ENCODE data around the gene ADARB2. TPM values are rescaled to one million over a fixed set of nuclear protein-coding genes. Genes with fewer than 3 reads are reported as not detected.

The ADARB2 gene
- total RNA-seq, 2 experiments from 2014 or later: 0.17 to 0.30 TPM

GRCh38 chr10:1477578-1477977 is 259.7 kb downstream of the ADARB2 start:
- ChIA-PET POLR2A (no interaction called here), CTCF (no interaction called here)

GRCh38 chr10:1476455-1476803 is 260.9 kb downstream of the ADARB2 start:
- Mint-ChIP-seq H3K27me3 (peaks cover 4% of the 10 kb centered on the region), H3K4me1 (no peaks in the 10 kb centered on the region), H3K27ac (no peak overlapping the region), H3K36me3 (ENCODE audit: low read depth) (no peaks in the 10 kb centered on the region), H3K9me3 (no peaks in the 10 kb centered on the region), H3K4me3 (no peak overlapping the region)
- POLR2A ChIA-PET: no interaction called here
- CTCF ChIA-PET: no interaction called here
- no peak for DNase-seq

More at GRCh38 chr10:1477578-1477977, 259.7 kb downstream of the ADARB2 start:
- Mint-ChIP-seq H3K36me3 (ENCODE audit: low read depth) (no peaks in the 10 kb centered on the region), H3K27ac (no peak overlapping the region), H3K27me3 (peaks cover 7% of the 10 kb centered on the region), H3K4me1 (no peaks in the 10 kb centered on the region), H3K9me3 (no peaks in the 10 kb centered on the region), H3K4me3 (no peak overlapping the region)
- DNase-seq: no peak

- no peak for DNase-seq
- Mint-ChIP-seq H3K27me3 (peaks cover 3% of the 10 kb centered on the region), H3K27ac (no peak overlapping the region), H3K36me3 (ENCODE audit: low read depth) (no peaks in the 10 kb centered on the region), H3K9me3 (no peaks in the 10 kb centered on the region), H3K4me3 (no peak overlapping the region), H3K4me1 (no peaks in the 10 kb centered on the region)
- ChIA-PET CTCF (no interaction called here), POLR2A (no interaction called here)
These were observed 261.4 kb downstream of the ADARB2 start for GRCh38 chr10:1475771-1476454.

GRCh38 chr10:1475098-1475591 is 262.2 kb downstream of the ADARB2 start:
- POLR2A ChIA-PET: no interaction called here
- peaks cover 2% of the 10 kb centered on the region for H3K27me3 Mint-ChIP-seq
- no peak for DNase-seq
- no peaks in the 10 kb centered on the region for H3K36me3 Mint-ChIP-seq (ENCODE audit: low read depth)
- no peaks in the 10 kb centered on the region for H3K9me3 Mint-ChIP-seq
- CTCF ChIA-PET: no interaction called here
- H3K4me3 Mint-ChIP-seq: no peak overlapping the region
- H3K27ac Mint-ChIP-seq: no peak overlapping the region
- no peaks in the 10 kb centered on the region for H3K4me1 Mint-ChIP-seq

DNA sequence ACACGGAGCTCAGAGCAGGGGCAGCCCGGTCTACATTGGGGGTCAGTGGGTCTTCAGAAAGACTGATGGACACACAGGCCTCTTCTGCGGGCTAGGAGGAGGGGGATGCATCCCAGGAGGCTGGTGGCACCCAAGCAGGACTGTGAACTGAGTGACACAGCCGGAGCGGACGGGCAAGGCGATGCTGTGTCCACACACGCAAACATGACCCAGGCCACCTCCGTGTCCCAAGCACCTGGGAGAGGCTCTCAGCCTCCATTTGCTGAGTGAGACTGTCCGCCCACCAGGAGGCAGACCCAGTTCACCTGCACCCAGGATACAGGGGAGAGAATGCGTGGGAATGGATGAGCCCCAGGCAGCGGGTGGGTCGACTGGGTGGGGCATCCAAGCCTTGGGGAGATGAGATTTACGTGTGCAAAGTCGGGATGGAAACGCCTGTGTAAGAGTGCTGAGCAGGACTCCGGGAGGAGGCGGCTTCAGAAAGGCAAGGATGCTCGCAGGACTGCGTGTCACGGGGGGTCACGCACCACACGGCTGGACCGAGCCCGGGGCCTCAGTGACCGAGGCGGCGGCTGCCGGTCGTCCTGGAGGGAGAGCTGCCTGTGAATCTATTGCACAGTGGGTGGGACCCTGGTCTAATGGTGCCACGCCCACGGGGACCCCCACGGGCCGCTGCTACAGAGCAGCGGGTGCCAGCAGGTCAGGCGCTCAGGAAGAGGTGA is 262.8 kb downstream of the ADARB2 start:
- no peak overlapping the region for H3K27ac Mint-ChIP-seq
- H3K4me3 Mint-ChIP-seq: no peak overlapping the region
- H3K9me3 Mint-ChIP-seq: no peaks in the 10 kb centered on the region
- H3K4me1 Mint-ChIP-seq: no peaks in the 10 kb centered on the region
- POLR2A ChIA-PET: no interaction called here
- no peaks in the 10 kb centered on the region for H3K27me3 Mint-ChIP-seq
- CTCF ChIA-PET: interaction anchor here (0.8 kb wide), 1 partner anchor 8 kb away, joined by 4 read pairs; no protein-coding TSS in a partner anchor
- H3K36me3 Mint-ChIP-seq (ENCODE audit: low read depth): no peaks in the 10 kb centered on the region
- no peak for DNase-seq

GRCh38 chr10:1473874-1474273 is 263.5 kb downstream of the ADARB2 start:
- H3K27ac Mint-ChIP-seq: no peak overlapping the region

GRCh38 chr10:1472178-1472958 is 265.0 kb downstream of the ADARB2 start:
- H3K9me3 Mint-ChIP-seq: no peaks in the 10 kb centered on the region
- no peak overlapping the region for H3K27ac Mint-ChIP-seq
- ChIA-PET POLR2A (no interaction called here), CTCF (no interaction called here)
- DNase-seq: no peak
- H3K27me3 Mint-ChIP-seq: no peaks in the 10 kb centered on the region
- no peaks in the 10 kb centered on the region for H3K4me1 Mint-ChIP-seq
- no peaks in the 10 kb centered on the region for H3K36me3 Mint-ChIP-seq (ENCODE audit: low read depth)
- H3K4me3 Mint-ChIP-seq: no peak overlapping the region

More at GRCh38 chr10:1473874-1474273, 263.5 kb downstream of the ADARB2 start:
- Mint-ChIP-seq H3K36me3 (ENCODE audit: low read depth) (no peaks in the 10 kb centered on the region), H3K4me3 (no peak overlapping the region), H3K9me3 (no peaks in the 10 kb centered on the region), H3K4me1 (no peaks in the 10 kb centered on the region), H3K27me3 (no peaks in the 10 kb centered on the region)
- ChIA-PET POLR2A (no interaction called here), CTCF (interaction anchor here (0.8 kb wide), 1 partner anchor 9 kb away, joined by 4 read pairs; no protein-coding TSS in a partner anchor)
- no peak for DNase-seq

DNA sequence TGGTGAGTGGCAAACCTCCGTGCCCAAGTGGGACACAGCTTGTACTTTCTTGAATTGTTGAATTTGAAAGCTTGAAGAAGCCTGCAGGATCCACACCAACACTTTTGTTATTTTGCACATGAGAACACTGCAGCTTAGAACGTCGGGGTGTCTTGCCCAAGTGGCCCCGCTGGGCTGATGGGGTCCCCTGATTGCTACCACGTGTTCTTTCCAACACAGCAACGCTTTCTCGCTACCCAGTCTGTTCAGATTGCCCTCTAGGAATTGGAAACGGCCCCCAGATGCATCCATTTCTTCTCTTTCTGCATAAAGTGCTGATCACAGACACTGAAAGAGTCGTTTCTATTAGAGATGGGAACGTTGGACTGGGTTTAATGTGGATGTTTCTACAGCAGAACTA is 268.5 kb downstream of the ADARB2 start:
- ChIA-PET CTCF (no interaction called here), POLR2A (no interaction called here)
- Mint-ChIP-seq H3K9me3 (no peaks in the 10 kb centered on the region), H3K27ac (no peak overlapping the region), H3K36me3 (ENCODE audit: low read depth) (no peaks in the 10 kb centered on the region), H3K4me1 (no peaks in the 10 kb centered on the region), H3K27me3 (no peaks in the 10 kb centered on the region), H3K4me3 (no peak overlapping the region)
- no peak for DNase-seq

GRCh38 chr10:1467334-1468076 is 269.8 kb downstream of the ADARB2 start:
- no peak for DNase-seq
- Mint-ChIP-seq H3K36me3 (ENCODE audit: low read depth) (no peaks in the 10 kb centered on the region), H3K9me3 (no peaks in the 10 kb centered on the region), H3K4me1 (no peaks in the 10 kb centered on the region), H3K4me3 (no peak overlapping the region), H3K27me3 (no peaks in the 10 kb centered on the region), H3K27ac (no peak overlapping the region)
- ChIA-PET POLR2A (no interaction called here), CTCF (no interaction called here)

GRCh38 chr10:1465993-1466764 is 271.1 kb downstream of the ADARB2 start:
- no peak overlapping the region for H3K27ac Mint-ChIP-seq
- CTCF ChIA-PET: no interaction called here
- POLR2A ChIA-PET: no interaction called here
- DNase-seq: no peak
- H3K4me3 Mint-ChIP-seq: no peak overlapping the region
- H3K36me3 Mint-ChIP-seq (ENCODE audit: low read depth): no peaks in the 10 kb centered on the region
- no peaks in the 10 kb centered on the region for H3K4me1 Mint-ChIP-seq
- H3K27me3 Mint-ChIP-seq: no peaks in the 10 kb centered on the region
- no peaks in the 10 kb centered on the region for H3K9me3 Mint-ChIP-seq

DNA sequence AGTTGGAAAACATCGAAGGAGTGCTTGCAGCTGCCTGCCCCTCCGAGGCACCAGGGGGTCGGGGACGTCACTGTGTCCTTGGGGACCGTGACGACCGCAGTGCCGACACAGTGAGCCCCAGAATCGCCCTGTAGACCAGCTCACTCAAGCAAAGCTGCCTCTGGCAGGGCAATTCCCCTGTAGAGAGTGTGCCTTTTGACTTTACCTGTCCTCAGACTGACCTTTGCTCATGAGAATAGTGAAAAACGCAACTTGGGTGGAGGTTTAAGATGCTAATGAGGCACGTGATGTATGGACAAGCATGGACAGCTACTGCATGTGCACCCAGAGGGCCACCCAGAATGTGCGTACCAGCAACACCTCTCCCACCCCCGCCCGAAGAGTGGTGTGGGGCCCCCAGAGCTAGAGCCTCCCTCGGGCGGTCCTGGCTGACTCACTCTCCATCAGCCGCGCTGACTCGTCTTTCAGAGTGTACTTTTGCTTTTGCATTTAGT is 271.9 kb downstream of the ADARB2 start:
- Mint-ChIP-seq H3K27me3 (no peaks in the 10 kb centered on the region), H3K27ac (no peak overlapping the region), H3K36me3 (ENCODE audit: low read depth) (no peaks in the 10 kb centered on the region), H3K9me3 (no peaks in the 10 kb centered on the region), H3K4me3 (no peak overlapping the region), H3K4me1 (no peaks in the 10 kb centered on the region)
- ChIA-PET POLR2A (no interaction called here), CTCF (no interaction called here)
- DNase-seq: no peak

DNA sequence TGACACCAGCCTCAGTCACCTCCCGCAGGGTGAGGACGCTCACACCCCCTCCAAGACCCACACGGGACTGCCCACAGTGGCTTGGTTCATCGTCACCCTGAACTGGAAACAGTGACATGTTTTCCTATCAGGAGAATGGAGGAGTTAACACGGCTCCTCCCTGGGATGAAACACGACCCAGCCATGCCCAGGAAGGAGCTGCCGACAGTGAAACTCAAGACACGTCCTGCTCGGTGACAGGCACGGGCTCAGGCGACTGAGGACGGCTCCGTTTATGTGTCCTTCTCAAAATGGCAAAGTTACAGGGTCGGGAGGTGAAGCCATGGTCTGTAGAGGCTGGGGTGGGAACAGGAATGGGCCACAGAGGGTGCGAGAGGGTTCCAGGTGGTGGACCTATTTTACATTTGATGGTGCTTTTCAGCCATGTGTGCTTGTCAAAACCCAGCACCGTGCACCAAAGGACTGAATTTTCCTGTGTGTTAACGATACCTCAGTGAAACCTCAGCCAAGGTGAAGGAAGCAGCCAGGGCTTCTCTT is 272.4 kb downstream of the ADARB2 start:
- ChIA-PET CTCF (no interaction called here), POLR2A (no interaction called here)
- Mint-ChIP-seq H3K27ac (no peak overlapping the region), H3K4me1 (no peaks in the 10 kb centered on the region), H3K4me3 (no peak overlapping the region), H3K27me3 (no peaks in the 10 kb centered on the region), H3K9me3 (no peaks in the 10 kb centered on the region), H3K36me3 (ENCODE audit: low read depth) (no peaks in the 10 kb centered on the region)
- no peak for DNase-seq

Data from activated CD4-positive, alpha-beta T cell treated with anti-CD3 and anti-CD28 coated beads, Interleukin-2, amount 10 ng/mL, durations not matched to agents 7 days and 5 days (primary cell).